ENCODE results near the gene PPP1R36. TPM values are rescaled to one million over a fixed set of nuclear protein-coding genes. Genes with fewer than 3 reads are reported as not detected.
"Not testable (repeated sequence)": the region's sequence is repeated elsewhere in the genome, so short reads cannot be mapped to it uniquely, and the experiment has no call there.

Gene PPP1R36
- total RNA-seq, 1 experiment from 2014 or later = 0.89 TPM

GRCh38 chr14:64569138-64569631, 19.4 kb downstream of the PPP1R36 start:
- peak; percentile 89 for DNase-seq (ENCODE audit: low read depth)

- DNase-seq (ENCODE audit: low read depth) = not testable (repeated sequence)
Measured at GRCh38 chr14:64569646-64570045, 19.9 kb downstream of the PPP1R36 start.

- DNase-seq (ENCODE audit: low read depth) = no peak
Measured at GRCh38 chr14:64572386-64573104, 22.8 kb downstream of the PPP1R36 start.

GRCh38 chr14:64573109-64573508, 23.3 kb downstream of the PPP1R36 start:
- DNase-seq (ENCODE audit: low read depth) = no peak

- no peak for DNase-seq (ENCODE audit: low read depth)
Measured at GRCh38 chr14:64574371-64575107, 24.8 kb downstream of the PPP1R36 start.

- DNase-seq (ENCODE audit: low read depth) = no peak
Measured at GRCh38 chr14:64577211-64577610, 27.4 kb downstream of the PPP1R36 start.

GRCh38 chr14:64580467-64580866, 30.7 kb downstream of the PPP1R36 start:
- no peak for DNase-seq (ENCODE audit: low read depth)

- no peak for DNase-seq (ENCODE audit: low read depth)
Measured at GRCh38 chr14:64581363-64581762, 31.6 kb downstream of the PPP1R36 start.

- no peak for DNase-seq (ENCODE audit: low read depth)
Measured at GRCh38 chr14:64581817-64582216, 32.1 kb downstream of the PPP1R36 start.

GRCh38 chr14:64584190-64584589, 34.4 kb downstream of the PPP1R36 start:
- DNase-seq (ENCODE audit: low read depth) = no peak

GRCh38 chr14:64591809-64592208, 42.0 kb downstream of the PPP1R36 start:
- DNase-seq (ENCODE audit: low read depth) = no peak

GRCh38 chr14:64594438-64594837, 44.7 kb downstream of the PPP1R36 start:
- DNase-seq (ENCODE audit: low read depth) = no peak

GRCh38 chr14:64598404-64598803, 48.6 kb downstream of the PPP1R36 start:
- no peak for DNase-seq (ENCODE audit: low read depth)

GRCh38 chr14:64601571-64601970, 51.8 kb downstream of the PPP1R36 start:
- no peak for DNase-seq (ENCODE audit: low read depth)

GRCh38 chr14:64602826-64603225, 53.1 kb downstream of the PPP1R36 start:
- no peak for DNase-seq (ENCODE audit: low read depth)

GRCh38 chr14:64604001-64604400, 54.2 kb downstream of the PPP1R36 start:
- peak; percentile 12 for DNase-seq (ENCODE audit: low read depth)

GRCh38 chr14:64604881-64605280, 55.1 kb downstream of the PPP1R36 start:
- no peak for DNase-seq (ENCODE audit: low read depth)

GRCh38 chr14:64605926-64606685, 56.3 kb downstream of the PPP1R36 start:
- peak; percentile 13 for DNase-seq (ENCODE audit: low read depth)

- no peak for DNase-seq (ENCODE audit: low read depth)
Measured at GRCh38 chr14:64610049-64610746, 60.4 kb downstream of the PPP1R36 start.

GRCh38 chr14:64611358-64612020, 61.7 kb downstream of the PPP1R36 start:
- peak; percentile 57 for DNase-seq (ENCODE audit: low read depth)

GRCh38 chr14:64612021-64612380, 62.2 kb downstream of the PPP1R36 start:
- peak; percentile 79 for DNase-seq (ENCODE audit: low read depth)

Measured in M059J (cell line).